B cell (primary cell): Measurements from ENCODE around the gene HOXC4. TPM values are rescaled to one million over a fixed set of nuclear protein-coding genes. Genes with fewer than 3 reads are reported as not detected.

Experiments used
- ATAC-seq: fragments of 200-7000 bp; cut with Tn5 transposase; one replicate; pipeline ENCODE4 v1.10.0; 2021; ENCODE audit warnings: low read depth, mild to moderate bottlenecking, moderate number of reproducible peaks, moderate library complexity
- CTCF ChIA-PET: fragments of 350-600 bp; sonication (Branson Sonifier 250); formaldehyde crosslinking; loops from one replicate; lab custom pipeline; 2021; ENCODE audit warnings: antibody characterized with exemption, inconsistent platforms; lab: Charles Lee
- POLR2A ChIA-PET: fragments of 350-600 bp; sonication (Branson Sonifier 250); formaldehyde crosslinking; loops from one replicate; lab custom pipeline; 2021; ENCODE audit warnings: antibody characterized with exemption; lab: Charles Lee
- DNase-seq: peaks from one replicate; pipeline ENCODE4 v3.0.0; 2013
- H2AFZ ChIP-seq: 2 replicates; pipeline ENCODE4 v1.6.1; 2012; ENCODE audit warnings: mild to moderate bottlenecking, low read depth, low read length; ENCODE audit not compliant: insufficient read depth, poor library complexity, severe bottlenecking
- H3K27ac ChIP-seq, 2 donors: 1 replicate in 1 of 2; 2 replicates in 1 of 2; pipeline ENCODE4 v1.5.1; 2012 to 2013; ENCODE audit warnings: low read length in 2 of 2, mild to moderate bottlenecking in 2 of 2, moderate library complexity in 1 of 2
- H3K27me3 ChIP-seq, 4 experiments: fragments of 200-600 bp in 1 of 4; sonication (generic) in 1 of 4; replicated peaks in 1 of 4; 1 replicate in 2 of 4; 2 replicates in 2 of 4; pipeline versions ENCODE4 v1.6.1 to v1.7.0; 2013 to 2016; ENCODE audit warnings: low read length in 3 of 4, mild to moderate bottlenecking in 2 of 4, mixed read lengths in 1 of 4, moderate library complexity in 1 of 4; ENCODE audit not compliant: insufficient read depth in 4 of 4, control insufficient read depth in 3 of 4; ENCODE audit errors: control extremely low read depth in 1 of 4
- H3K36me3 ChIP-seq, 2 experiments: replicated peaks in 1 of 2; 1 replicate in 1 of 2; 2 replicates in 1 of 2; pipeline versions ENCODE4 v1.6.1 to v1.7.1; 2013; ENCODE audit warnings: low read length in 1 of 2; ENCODE audit not compliant: insufficient read depth in 2 of 2, control insufficient read depth in 1 of 2; ENCODE audit errors: control extremely low read depth in 1 of 2, extremely low read depth in 1 of 2
- H3K4me1 ChIP-seq, 2 donors: fragments of 200-600 bp in 1 of 2; sonication (generic) in 1 of 2; 1 replicate in 1 of 2; 2 replicates in 1 of 2; pipeline versions ENCODE4 v1.5.1 to v1.6.1; 2013 to 2017; ENCODE audit warnings: low read length in 2 of 2; ENCODE audit not compliant: control insufficient read depth in 2 of 2, insufficient read depth in 2 of 2
- H3K4me2 ChIP-seq: replicated peaks from 2 replicates; pipeline ENCODE3; 2012; ENCODE audit warnings: mild to moderate bottlenecking, low read depth, low read length; ENCODE audit not compliant: poor library complexity, severe bottlenecking
- H3K4me3 ChIP-seq, 5 experiments: fragments of 200-600 bp in 1 of 5; sonication (generic) in 1 of 5; 1 replicate in 3 of 5; 2 replicates in 2 of 5; pipeline versions ENCODE4 v1.5.1 to v1.7.0; 2011 to 2016; ENCODE audit warnings: low read length in 4 of 5, mild to moderate bottlenecking in 4 of 5, low read depth in 2 of 5, control low read depth in 1 of 5, moderate library complexity in 1 of 5; ENCODE audit not compliant: insufficient read depth in 1 of 5; ENCODE audit errors: control extremely low read depth in 1 of 5, extremely low read depth in 1 of 5
- H3K79me2 ChIP-seq: fragments of 200-600 bp; sonication (generic); one replicate; pipeline ENCODE4 v1.6.0; 2016; ENCODE audit warnings: low read length; ENCODE audit not compliant: control insufficient read depth, insufficient read depth
- H3K9ac ChIP-seq: fragments of 200-600 bp; sonication (generic); 2 replicates; pipeline ENCODE4 v1.6.1; 2017; ENCODE audit warnings: mild to moderate bottlenecking, low read length, moderate library complexity
- H3K9me3 ChIP-seq, 3 donors: one replicate each; pipeline versions ENCODE4 v1.6.1 to v1.7.1; 2013; ENCODE audit warnings: low read length in 2 of 3; ENCODE audit not compliant: control insufficient read depth in 2 of 3, insufficient read depth in 1 of 3; ENCODE audit errors: control extremely low read depth in 1 of 3
- H4K20me1 ChIP-seq: 2 replicates; pipeline ENCODE4 v1.6.0; 2012; ENCODE audit warnings: mild to moderate bottlenecking, low read length; ENCODE audit not compliant: insufficient read depth, control insufficient read depth, poor library complexity, severe bottlenecking
- H3K27ac Mint-ChIP-seq: one replicate; pipeline ENCODE4 v1.8.0; 2021; ENCODE audit warnings: mixed read lengths
- H3K27me3 Mint-ChIP-seq: one replicate; pipeline ENCODE4 v1.8.0; 2021; ENCODE audit warnings: mixed read lengths
- H3K4me1 Mint-ChIP-seq: one replicate; pipeline ENCODE4 v1.8.0; 2021; ENCODE audit warnings: mixed read lengths
- H3K4me3 Mint-ChIP-seq: one replicate; pipeline ENCODE4 v1.8.0; 2021; ENCODE audit warnings: mixed read lengths
- H3K9me3 Mint-ChIP-seq: one replicate; pipeline ENCODE4 v1.8.0; 2022; ENCODE audit warnings: mixed read lengths; ENCODE audit not compliant: insufficient read depth
- CTCF ChIP-seq: fragments of 200-600 bp; IDR thresholded peaks from one replicate; pipeline ENCODE4 v1.8.0; 2022; ENCODE audit warnings: antibody characterized with exemption, mild to moderate bottlenecking
- EZH2 ChIP-seq: IDR thresholded peaks from 2 replicates; pipeline ENCODE4 v1.6.1; 2012; ENCODE audit warnings: borderline replicate concordance, low read depth, mild to moderate bottlenecking, moderate library complexity, low read length; ENCODE audit not compliant: insufficient read depth, poor library complexity, severe bottlenecking
- WGBS: methylation state at CpG from one replicate; pipeline ENCODE4 v1.1.5; 2013; ENCODE audit warnings: missing lambda C conversion rate; ENCODE audit not compliant: insufficient coverage; 5-methylcytosine and 5-hydroxymethylcytosine counted together
- intact Hi-C: fragments of 100-400 bp; cut with micrococcal nuclease; formaldehyde crosslinking; loops from one replicate; pipeline ENCODE4 v1.10.0; 2022
- polyA plus RNA-seq: library from polyadenylated mRNA; depleted of rRNA; stranded (reverse); fragments of >200 nt; gene quantifications from 2 replicates; pipeline ENCODE4 v1.2.3, GENCODE V29; 2012
- total RNA-seq, 2 donors: library from RNA; stranded (reverse); fragments of 120-200 nt in 1 of 2; gene quantifications; 1 replicate in 1 of 2; 2 replicates in 1 of 2; pipeline versions ENCODE4 v1.2.3 to v1.2.4, GENCODE V29; 2013 to 2022

HOXC4 gene
- total and polyA plus RNA-seq, 2 donors (not counting 1 experiment from before 2014, with no cell fraction given), result 4.3 to 6.5 TPM

GRCh38 chr12:54011665-54012532 is 41.7 kb upstream of the HOXC4 start:
- Mint-ChIP-seq H3K4me3 (no peak overlapping the region), H3K27me3 (peaks cover 72% of the 10 kb centered on the region), H3K27ac (no peak overlapping the region), H3K4me1 (peaks cover 26% of the 10 kb centered on the region), H3K9me3 (no peaks in the 10 kb centered on the region)
- Histone ChIP-seq H3K36me3 (no peaks in the 10 kb centered on the region), H3K9me3 (peaks cover 0 to 35% (median 6%) of the 10 kb centered on the region in 3 donors), H3K9ac (no peak overlapping the region), H2AFZ (no peak overlapping the region), H3K27ac (no peak overlapping the region), H3K4me1 (peaks cover 20 to 51% of the 10 kb centered on the region in 2 donors), H3K4me2 (no peak overlapping the region), H4K20me1 (no peaks in the 10 kb centered on the region), H3K4me3 (no peak overlapping the region), H3K27me3 (peaks cover 0 to 91% (median 82%) of the 10 kb centered on the region in 4 experiments), H3K79me2 (no peaks in the 10 kb centered on the region)
- no peak for ATAC-seq
- ChIA-PET CTCF (interaction anchor here (0.7 to 2.4 kb wide), 7 partner anchors 21 to 416 kb away, joined by 3 to 10 read pairs (median 3); partner anchors contain the start of gene HOXC5), POLR2A (no interaction called here)
- TF ChIP-seq CTCF, result no peak
- no peak for TF ChIP-seq EZH2
- DNase-seq, result no peak
- intact Hi-C loops, result loop anchor here (5.0 kb wide), 2 partner anchors 35 to 60 kb away; partner anchors contain the start of gene HOXC12
- WGBS, result 60% methylated on average over 1 of the region's 14 CpGs
